ENCODE data around the gene UBA1.

- no peak for TF ChIP-seq RXRA (IDR thresholded peaks at IDR 0.05; ENCODE audit: insufficient read depth, low read depth, low read length)
- no peak for TF ChIP-seq CTCF (IDR thresholded peaks at IDR 0.05; ENCODE audit: control extremely low read depth in 1 of 3, insufficient read depth in 1 of 3, low read depth in 1 of 3, low read length in 3 of 3)
- TF ChIP-seq SIRT6 (IDR thresholded peaks at IDR 0.05; ENCODE audit: low read length): no peak
- no peak for TF ChIP-seq JUN (IDR thresholded peaks at IDR 0.05; ENCODE audit: low read depth, low read length)
- TF ChIP-seq EZH2 (IDR thresholded peaks at IDR 0.05; ENCODE audit: low read depth, low read length, severe bottlenecking): no peak
- TF ChIP-seq SRF (IDR thresholded peaks at IDR 0.05; ENCODE audit: low read depth, low read length): no peak
- TF ChIP-seq RBBP5 (IDR thresholded peaks at IDR 0.05; ENCODE audit: borderline replicate concordance, low read depth, low read length): no peak
- no peak for TF ChIP-seq CHD1 (IDR thresholded peaks at IDR 0.05; ENCODE audit: low read depth, low read length)
- TF ChIP-seq RAD21 (IDR thresholded peaks at IDR 0.05 in 1 of 2, conservative IDR thresholded peaks at IDR 0.05 in 1 of 2; ENCODE audit: low read depth in 2 of 2, low read length in 2 of 2): no peak
- TF ChIP-seq EP300 (IDR thresholded peaks at IDR 0.05; ENCODE audit: borderline replicate concordance in 1 of 2, low read depth in 2 of 2, low read length in 2 of 2): no peak
- TF ChIP-seq POLR2AphosphoS5 (IDR thresholded peaks at IDR 0.05; ENCODE audit: low read depth, low read length): no peak
- TF ChIP-seq MAFK (IDR thresholded peaks at IDR 0.05; ENCODE audit: low read depth, low read length): no peak
Measured at GRCh38 chrX:47226531-47227333, 33.1 kb downstream of the UBA1 start.

All from H1 (cell line).